Hematopoietic multipotent progenitor cell (in vitro differentiated cells): ENCODE measurements around the gene CDX2. TPM values are rescaled to one million over a fixed set of nuclear protein-coding genes. Genes with fewer than 3 reads are reported as not detected.
"Not testable (repeated sequence)": the region's sequence is repeated elsewhere in the genome, so short reads cannot be mapped to it uniquely, and the experiment has no call there.

Experiments
- DNase-seq, 3 donors: peaks; one replicate each; pipeline ENCODE4 v3.0.0-alpha.2; 2011 to 2015; ENCODE audit warnings: low read depth in 2 of 3, low spot score in 2 of 3
- total RNA-seq: library from RNA; depleted of rRNA; stranded (reverse); fragments of >200 nt; gene quantifications from one replicate; pipeline ENCODE4 v1.2.3, GENCODE V29; 2012

Gene CDX2, protein sequence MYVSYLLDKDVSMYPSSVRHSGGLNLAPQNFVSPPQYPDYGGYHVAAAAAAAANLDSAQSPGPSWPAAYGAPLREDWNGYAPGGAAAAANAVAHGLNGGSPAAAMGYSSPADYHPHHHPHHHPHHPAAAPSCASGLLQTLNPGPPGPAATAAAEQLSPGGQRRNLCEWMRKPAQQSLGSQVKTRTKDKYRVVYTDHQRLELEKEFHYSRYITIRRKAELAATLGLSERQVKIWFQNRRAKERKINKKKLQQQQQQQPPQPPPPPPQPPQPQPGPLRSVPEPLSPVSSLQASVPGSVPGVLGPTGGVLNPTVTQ
- total RNA-seq: not detected

DNA sequence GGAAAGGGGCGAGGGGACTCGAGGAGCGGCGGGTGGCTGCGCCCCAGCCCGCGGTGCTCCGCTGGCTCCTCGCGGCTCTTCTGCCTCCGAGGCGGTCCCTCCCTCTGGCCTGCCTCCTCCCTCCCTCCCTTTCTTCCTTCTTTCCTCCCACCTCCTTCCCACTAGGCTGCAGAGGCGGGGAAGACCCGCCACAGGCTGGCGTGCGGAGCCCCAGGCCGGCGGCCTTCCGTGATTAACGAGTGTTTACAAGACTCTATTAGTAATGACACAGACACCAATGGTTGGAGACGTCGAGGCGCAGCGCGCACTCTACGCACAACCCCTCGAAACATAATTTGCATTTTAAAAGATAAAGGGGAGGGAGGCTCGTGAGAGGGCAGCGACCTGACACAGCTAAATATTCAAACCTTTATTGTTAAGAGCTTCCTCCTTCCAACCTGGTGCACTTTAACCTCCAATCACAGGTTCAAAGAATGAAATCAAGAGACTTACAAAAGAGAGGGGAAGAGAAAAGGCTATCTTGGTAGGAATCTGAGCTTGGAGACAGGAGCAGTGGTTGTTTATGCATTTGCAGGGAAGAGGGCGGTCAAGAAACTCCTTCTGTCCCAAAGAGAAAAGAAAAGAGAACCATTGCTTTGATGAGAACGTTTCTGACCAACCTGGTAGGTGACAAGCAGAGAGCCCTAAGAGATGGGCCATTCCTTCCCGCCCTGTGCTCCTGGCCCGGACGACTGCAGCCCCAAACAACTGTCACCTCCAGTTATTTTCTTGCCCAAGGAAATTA, at the start of gene CDX2:
Gene CDX2 (minus strand): TSS at position 234 of the 784 bp plus-strand sequence. CDS start 309 bp downstream, outside the sequence.
- peak in 1 of 3 donors; percentile 23 for DNase-seq

DNA sequence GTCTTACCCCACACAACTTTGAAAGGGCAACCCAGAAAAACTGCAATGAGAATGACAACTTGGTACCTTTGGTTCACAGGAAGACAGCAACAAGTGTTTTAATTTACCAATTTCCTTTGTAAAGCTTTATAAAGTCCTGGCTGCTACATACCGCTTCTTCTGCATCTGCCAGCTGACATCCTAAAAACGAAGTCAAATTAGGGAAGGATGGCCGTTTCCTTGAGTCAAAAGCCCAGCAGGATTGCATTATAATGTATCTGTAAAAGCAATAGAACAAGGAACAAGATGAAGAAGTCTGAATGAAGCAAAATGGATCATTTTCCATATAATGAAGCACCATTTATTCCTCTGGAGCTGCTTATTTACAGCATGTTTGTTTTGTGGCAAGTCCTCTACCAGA, 45.2 kb upstream of the CDX2 start:
- no peak for DNase-seq

DNA sequence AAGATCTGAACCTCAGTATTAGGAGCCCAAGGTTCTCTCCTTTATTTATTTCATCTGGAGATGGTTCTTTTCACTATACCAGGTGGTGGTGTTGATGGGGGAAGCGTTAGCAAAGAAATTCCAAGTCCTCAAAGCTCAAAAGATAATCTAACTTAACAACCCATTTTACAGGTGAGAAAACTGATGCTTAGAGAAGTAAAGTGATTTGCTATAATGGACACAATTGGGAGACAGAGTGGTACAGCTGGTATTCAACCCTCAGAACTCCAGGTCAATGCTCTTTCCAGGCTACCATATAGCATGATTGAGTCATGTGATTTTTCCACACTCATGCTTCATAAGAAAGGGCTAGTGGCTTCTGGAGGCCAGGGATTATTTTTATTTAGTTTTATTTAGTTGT, 44.4 kb upstream of the CDX2 start:
- no peak for DNase-seq

DNA sequence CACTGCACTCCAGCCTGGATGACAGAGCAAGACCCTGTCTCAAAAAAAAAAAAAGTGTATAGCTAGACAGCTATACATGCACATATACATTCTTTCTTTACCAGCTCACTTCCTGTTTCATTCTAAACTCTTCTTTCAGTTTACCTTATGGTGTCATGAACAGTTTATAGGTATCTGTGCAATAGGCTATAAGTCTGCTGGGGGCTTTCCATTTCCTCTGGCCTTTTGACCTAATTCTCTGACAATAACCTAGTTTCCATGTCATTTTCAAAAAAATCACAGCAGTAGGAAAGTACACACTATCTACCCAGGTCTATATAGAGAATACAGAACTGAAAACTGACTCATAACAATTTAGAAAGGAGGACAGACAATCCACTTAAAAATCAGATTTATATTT, 43.8 kb upstream of the CDX2 start:
- DNase-seq: no peak

DNA sequence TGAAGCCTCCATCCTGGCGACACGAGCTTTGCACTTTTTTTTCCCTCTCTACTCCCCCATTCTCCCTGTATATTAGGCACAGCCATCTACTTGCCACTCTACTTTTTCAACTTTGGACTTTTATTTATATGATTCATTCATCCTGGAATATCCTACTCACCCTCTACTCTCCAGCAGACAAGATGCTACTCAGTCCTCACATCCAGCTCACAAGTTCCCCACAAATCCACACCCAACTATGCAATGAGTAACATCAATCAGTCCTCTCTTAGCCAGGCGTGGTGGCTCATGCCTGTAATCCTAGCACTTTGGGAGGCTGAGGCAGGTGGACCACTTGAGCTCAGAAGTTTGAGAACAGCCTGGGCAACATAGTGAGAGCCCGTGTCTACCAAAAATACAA, 43.3 kb upstream of the CDX2 start:
- DNase-seq: no peak

DNA sequence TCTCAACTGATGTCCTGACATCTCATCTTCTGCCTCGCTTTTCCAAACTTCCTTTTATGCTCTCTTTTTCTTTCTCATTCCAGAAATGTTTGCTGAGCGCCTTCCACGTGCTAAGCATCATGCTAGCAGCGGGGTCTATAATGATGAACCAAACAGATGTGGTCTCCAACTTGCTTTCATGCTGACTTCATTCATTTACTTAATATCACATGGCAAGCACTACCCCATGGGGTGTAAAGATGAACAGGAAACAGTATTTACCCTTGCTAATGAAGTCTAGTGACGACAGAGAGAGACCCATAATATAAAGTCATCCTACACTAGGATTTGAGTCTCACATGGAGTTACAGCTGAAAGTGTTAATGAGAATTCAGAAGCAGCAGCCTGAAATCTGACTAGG, 40.9 kb upstream of the CDX2 start:
- no peak for DNase-seq

DNA sequence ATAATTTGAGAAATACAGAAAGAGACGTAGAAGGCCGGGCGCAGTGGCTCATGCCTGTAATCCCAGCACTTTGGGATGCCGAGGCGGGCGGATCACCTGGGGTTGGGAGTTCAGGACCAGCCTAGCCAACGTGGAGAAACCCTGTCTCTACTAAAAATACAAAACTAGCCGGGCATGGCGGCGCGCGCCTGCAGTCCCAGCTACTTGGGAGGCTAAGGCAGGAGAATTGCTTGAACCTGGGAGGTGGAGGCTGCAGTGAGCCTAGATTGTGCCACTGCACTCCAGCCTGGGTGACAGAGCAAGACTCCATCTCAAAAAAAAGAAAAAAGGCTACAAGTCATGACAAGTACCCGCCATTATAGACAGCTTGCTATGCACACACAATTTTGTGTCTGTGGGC, 35.9 kb upstream of the CDX2 start:
- DNase-seq: not testable (repeated sequence)

DNA sequence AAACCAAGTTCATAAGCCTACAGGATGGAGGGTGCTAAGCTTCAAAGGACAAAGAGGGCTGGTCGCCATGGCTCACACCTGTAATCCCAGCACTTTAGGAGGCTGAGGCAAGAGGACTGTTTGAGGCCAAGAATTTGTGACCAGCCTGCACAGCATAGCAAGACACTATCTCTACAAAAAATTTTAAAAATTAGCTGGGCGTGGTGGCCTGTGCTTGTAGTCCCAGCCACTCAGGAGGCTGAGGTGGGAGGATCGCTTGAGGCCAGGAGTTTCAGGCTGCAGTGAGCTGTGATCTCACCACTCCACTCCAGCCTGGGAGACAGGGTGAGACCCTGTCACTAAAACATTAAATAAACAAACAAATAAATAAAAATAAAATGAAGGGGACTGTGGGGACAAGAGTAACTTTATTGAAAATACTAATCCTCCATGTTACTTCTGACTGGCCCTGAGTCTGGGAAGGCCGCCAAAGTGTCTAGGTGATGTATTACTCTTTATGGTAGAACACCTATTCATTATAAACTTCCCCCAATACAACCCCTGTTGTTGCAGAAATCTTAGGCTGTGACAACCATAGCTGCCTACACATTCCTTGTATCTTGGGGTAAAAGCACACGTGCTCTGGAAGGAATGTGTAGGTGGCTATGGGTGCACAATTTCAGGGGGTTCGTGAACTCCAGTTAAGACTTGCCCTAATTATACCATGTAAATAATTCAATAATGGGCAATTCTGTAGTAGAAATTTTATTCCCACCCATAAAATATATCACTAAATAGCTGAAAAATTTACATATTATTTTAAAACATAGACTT, 34.0 kb upstream of the CDX2 start:
- no peak for DNase-seq

DNA sequence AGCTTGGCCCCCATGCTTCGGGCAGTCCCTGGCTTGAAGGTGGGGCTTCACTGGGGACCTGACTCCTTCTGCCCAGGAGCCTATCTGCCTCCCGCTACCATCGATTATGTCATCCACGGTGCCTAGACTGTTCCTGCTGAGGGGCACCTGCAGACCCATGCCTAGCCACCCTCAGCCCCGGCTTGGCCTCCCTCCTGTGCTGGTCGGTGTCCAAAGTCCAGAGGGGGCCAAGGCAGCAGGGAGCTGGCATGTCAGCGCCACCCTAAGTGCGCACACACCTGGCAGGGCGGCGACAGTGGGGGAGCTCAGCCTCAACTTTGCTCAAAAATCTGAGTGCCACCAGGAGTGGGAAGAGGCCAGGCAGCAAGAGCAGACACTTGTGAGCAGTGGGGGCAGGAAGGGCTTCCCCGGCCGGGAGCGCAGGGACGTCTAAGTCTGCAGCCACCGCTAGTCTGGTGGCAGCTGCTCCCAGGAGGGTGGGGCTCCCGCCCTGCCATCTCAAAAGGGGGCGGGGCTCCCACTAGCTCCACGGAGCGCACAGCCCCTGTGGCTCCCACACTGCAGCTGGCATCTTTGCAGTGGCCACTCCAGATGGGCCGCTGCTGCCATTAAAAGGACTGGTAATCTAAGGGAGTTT, 32.8 kb upstream of the CDX2 start:
- no peak for DNase-seq

DNA sequence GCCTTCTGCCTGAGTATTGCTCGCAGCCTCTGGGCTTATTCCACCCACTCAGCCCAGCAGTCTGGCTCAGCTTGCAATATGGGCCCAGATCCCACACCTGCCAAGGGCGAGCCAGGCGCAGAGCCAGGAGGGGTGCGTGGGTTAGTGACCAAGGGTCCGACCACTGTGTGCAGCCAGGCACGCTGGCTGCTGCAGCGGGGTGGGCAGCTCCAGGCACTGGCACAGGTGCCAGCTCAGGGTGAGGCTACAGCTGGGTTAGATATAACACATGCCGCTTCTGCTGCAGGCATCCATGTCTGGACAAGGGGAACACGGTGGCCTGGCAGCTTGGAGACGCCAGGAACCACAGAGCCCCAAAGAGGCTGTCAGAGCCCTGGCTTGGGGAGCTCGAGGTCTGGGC, 31.9 kb upstream of the CDX2 start:
- no peak for DNase-seq

DNA sequence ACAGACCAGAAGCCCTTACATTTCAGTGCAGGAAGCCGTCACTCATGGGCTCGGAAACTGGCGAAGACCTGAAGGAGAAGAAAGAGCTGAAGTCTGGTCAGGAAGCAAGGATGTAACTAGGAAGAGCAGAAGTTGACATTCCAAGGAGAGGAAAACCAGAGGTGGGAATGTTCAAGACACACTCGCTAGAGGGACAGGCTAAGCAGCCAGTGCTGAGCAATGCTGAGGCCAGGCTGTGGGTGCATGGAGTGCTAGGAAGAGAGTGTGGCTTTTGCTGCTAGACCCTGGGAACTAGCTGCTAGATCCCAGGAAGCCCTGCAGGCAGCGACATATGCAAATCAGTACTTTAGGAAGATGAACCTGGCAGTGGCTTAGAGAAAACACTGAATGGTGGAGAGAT, 31.5 kb upstream of the CDX2 start:
- DNase-seq: no peak

DNA sequence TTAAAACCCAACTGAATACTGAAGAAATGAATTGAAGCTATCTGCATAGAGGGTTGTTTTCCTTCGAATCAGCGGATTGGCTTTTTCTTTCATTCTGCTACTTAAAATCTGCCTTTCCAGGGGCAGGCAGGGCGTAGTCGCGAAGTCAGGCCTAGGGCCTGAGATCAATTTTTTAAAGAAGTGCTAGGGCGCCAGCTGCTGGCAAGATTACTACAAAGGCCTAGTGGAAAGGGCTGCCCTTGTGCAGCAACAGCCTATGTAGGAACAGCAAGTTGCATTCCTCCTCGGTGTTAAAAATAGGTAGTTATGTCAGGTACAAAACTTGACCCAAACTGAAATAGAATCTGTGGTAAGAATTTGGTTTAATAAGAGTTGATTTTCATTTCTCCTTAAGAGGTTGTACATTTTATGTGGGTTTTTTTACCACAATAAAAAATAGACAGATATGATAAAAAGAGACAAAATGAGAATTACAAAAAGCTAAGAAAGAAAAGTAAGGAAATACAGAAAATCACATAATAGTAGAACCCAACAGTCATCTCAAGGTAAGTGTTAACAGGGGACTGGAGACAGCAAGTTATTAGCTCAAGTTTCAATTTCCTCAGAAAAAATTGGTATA, 28.9 kb upstream of the CDX2 start:
- DNase-seq: peak in 2 of 3 donors; percentile 47 to 61

DNA sequence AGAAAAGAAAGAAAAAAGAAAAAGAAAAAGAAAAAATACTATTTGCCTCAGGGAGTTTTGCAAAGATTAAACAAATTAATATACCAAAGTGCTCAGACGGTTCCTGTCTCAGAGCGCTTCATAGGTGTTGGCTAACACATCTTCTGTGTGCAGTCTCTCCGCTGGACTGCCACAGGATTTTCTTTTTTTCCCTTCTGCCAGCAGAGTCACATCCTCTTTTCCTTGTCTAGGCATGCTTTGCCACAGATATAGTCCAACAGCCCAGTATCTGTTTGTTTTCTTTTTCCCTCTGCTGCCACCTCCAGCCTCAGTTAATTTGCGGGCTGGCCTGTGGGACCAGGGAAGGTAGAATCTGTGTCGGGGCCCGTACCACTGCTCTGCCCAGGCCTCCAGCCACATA, 22.8 kb upstream of the CDX2 start:
- DNase-seq: no peak

DNA sequence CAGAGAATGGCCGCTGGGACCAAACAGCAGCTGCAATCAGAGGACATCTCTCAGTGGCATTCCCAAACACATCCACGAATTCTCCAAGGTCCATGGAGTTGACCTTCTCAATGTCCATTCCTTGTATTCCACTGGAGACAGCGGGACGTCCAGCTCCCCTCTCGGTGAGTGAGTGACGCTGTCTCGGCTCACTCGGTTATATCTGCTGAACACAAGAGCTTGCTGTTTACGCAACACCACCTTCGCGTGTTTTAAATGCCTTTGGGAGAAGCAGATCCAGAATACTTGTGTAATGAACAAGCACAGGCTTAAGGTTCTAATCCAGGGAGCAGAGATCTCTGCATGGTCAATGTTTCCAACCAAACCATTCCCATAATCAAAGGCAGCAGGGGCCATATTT, 19.4 kb upstream of the CDX2 start, which contains the start of gene URAD:
Gene URAD (minus strand): TSS at position 174 of the 400 bp plus-strand sequence. CDS start 56 bp downstream, at position 118.
- no peak for DNase-seq

DNA sequence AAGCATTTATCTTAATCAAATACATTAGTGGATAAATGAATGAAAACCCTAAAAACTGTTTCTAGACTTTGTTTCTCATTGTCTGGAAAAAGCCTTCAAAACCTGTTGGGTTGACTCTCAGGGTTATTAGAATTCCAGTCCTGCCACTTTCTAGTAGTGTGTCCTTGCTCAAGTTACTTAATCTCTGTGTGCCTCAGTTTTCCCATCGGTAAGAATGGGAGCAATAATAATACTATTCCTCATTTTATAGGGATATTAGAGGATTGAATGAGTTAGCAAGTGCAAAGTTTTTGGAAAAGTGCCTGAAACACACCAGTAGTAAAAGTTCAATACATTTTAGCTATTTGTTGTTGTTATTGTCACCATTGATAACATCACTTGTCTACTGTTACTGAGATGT, 16.5 kb upstream of the CDX2 start:
- DNase-seq: no peak

DNA sequence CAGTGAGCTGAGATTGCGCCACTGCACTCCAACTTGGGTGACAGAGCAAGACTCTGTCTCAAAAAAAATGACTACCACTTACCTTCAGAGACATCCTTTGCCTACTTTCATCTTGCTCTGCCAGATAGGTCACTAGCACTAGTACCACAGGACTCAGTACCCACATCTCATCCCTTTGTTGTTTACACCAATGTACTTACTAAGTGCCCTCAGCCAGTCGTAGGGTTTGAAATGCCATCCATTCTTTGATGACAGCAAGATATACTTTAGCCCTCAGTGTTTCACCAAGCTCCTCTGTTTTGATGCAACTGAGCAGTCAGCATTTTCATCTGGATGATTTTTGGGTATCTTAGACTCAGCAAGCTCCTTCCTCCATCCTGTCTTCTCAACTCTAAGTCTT, 13.2 kb upstream of the CDX2 start:
- DNase-seq: no peak

DNA sequence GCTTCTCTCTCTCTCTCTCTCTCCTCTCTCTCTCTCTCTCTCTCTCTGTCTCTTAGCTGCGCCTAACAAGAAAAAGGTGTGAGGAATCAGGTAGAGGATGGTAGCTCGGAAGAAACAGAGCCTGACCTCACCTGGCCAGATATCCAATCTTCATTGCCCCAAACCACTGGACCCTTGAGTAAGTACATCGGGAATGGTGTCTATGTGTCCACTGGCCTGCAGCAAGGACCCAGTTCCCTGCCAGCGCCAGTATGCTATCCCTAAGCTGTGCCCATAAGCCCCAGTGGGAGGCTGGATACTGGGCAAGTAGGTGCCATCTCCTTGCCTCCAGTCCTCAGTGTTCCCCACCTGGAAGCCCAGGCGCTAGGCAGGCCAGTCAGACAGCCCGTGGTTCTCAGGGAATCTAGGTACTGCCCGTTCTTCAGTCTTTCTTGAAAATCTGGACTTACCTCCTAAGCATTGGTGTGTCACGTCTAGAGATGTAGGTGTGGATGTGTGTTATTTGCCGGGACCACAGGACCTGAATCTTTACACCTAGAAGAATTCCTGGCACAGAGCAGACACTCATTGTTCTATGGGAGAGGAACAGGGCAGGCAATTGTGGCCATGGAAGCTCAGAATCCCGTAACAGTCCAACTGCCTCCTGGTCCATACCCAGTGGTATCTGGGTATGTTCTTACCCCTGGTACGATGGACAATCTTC, 12.0 kb upstream of the CDX2 start:
- no peak for DNase-seq

DNA sequence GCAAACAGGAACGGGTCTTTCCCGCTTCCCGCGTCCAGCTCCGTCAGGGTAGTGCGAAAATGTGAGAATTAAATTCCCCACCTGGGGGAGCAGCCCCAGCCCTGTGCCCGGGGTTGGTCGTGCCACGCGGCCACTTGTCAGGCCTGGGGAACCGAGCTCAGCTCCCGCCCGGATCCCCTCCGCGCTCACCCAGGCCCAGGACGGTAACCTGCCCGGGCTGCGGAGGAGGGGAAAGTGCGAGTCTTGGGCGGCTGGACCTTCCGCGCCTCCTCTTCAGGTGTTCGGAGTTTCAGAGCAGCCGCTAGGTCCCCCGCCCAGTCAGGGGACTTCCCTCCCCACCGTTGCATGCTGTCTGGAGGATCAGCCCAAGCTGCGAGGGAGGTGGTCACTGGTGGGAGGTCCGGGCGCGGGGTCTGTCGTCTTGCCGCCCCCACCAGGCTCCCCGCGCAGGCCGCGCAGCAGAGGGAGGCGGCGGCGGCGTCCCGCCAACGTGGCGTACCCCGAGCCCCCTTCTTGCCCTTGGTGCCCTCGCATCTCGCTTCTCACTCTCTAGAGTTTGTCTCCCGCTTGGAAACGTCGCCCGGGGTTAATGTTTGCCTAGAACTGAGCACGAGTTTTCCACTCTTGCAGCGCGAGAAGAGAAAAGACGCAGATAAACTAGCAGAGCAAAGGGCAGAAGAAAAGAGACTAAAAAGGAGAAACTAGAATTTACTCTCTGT, 11.3 kb upstream of the CDX2 start:
- DNase-seq: no peak

DNA sequence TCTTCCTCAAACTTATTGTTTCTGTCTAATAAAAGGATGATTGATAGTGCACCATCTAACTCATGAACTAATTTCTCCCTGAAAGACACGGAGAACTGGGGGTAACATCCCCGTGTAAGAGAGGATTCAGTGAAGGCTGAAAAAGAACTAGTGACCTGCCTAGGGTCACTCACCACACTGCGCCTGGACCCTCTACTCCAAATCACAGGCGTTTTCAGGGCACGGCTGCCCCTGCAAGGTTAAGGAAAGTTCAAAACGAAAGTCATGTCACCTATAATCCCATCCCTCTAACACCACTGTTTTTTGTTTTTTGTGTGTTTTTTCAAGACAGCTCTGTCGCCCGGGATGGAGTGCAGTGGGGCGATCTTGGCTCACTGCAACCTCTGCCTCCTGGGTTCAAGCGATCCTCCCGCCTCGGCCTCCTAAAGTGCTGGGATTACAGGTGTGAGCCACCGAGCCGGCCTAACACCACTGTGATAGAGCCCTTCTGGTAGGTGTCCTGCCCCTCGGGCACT, 10.7 kb upstream of the CDX2 start:
- DNase-seq: no peak
